Heart left ventricle (tissue), 13 donors: ENCODE results near the gene CD4.

Experiments used
- POLR2A ChIP-seq, 2 donors: fragments of 450-650 bp; IDR thresholded peaks; one replicate each; pipeline ENCODE4 v1.6.1; 2017; ENCODE audit warnings: antibody characterized with exemption in 2 of 2, mild to moderate bottlenecking in 2 of 2, moderate library complexity in 2 of 2
- TF ChIP-seq, protein P1 (sequence below), 12 donors: fragments of 200-600 bp; sonication (generic) in 4 of 12; IDR thresholded peaks; one replicate each; pipeline versions ENCODE4 v1.5.0 to v1.8.0; 2018 to 2022; ENCODE audit warnings: antibody characterized with exemption in 12 of 12, mild to moderate bottlenecking in 5 of 12
- donor health status: ischemic (EF 13 %, LVEDD 7.1; RV severe dilation, severe dysfunction).
- donor health status: DM: no; HTN: yes; CAD: no.
- donor health status: DM: no; HTN: no; CAD: no.
- donor health status: ischemic (EF 25% LVEDD 6.9; RV normal size, moderate dysfunction).
- donor health status: ischemic (EF 25% LVEDD 5.7; RV mildly dilated, moderate dysfunction).
- donor health status: ischemic (EF 35%, LVEDD 5.7; RV mildly dilated, moderate dysfunction).
- donor health status: nonischemic (EF 11% LVEDD 7.7; RV severe dilation, severe dysfunction).
- donor health status: DM: yes; HTN: yes; CAD: no.
- donor health status: PGD.
- donor health status: ischemic (EF 29% LVEDD 5.4; RV normal size, mild dysfunction).
- donor health status: nonischemic (EF 23%, LVEDD 6.1; RV moderate dilation, normal function).

- no peak for TF ChIP-seq POLR2A (IDR thresholded peaks at IDR 0.05)
- TF ChIP-seq, protein P1, sequence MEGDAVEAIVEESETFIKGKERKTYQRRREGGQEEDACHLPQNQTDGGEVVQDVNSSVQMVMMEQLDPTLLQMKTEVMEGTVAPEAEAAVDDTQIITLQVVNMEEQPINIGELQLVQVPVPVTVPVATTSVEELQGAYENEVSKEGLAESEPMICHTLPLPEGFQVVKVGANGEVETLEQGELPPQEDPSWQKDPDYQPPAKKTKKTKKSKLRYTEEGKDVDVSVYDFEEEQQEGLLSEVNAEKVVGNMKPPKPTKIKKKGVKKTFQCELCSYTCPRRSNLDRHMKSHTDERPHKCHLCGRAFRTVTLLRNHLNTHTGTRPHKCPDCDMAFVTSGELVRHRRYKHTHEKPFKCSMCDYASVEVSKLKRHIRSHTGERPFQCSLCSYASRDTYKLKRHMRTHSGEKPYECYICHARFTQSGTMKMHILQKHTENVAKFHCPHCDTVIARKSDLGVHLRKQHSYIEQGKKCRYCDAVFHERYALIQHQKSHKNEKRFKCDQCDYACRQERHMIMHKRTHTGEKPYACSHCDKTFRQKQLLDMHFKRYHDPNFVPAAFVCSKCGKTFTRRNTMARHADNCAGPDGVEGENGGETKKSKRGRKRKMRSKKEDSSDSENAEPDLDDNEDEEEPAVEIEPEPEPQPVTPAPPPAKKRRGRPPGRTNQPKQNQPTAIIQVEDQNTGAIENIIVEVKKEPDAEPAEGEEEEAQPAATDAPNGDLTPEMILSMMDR (IDR thresholded peaks at IDR 0.05), result no peak
Observed at GRCh38 chr12:6833189-6833890, 44.0 kb downstream of the CD4 start.
